Epithelial cell of proximal tubule (primary cell): ENCODE results near the gene JMJD1C. TPM values are rescaled to one million over a fixed set of nuclear protein-coding genes. Genes with fewer than 3 reads are reported as not detected.
"Not testable (repeated sequence)": the region's sequence is repeated elsewhere in the genome, so short reads cannot be mapped to it uniquely, and the experiment has no call there.

Source experiments
- DNase-seq: peaks from one replicate; pipeline ENCODE4 v3.0.0-alpha.2; 2011; ENCODE audit warnings: low read depth
- H3K4me3 ChIP-seq: 2 replicates; pipeline ENCODE4 v1.5.1; 2011; ENCODE audit warnings: low read depth, mild to moderate bottlenecking, low read length
- total RNA-seq: library from RNA; depleted of rRNA; stranded (reverse); fragments of >200 nt; gene quantifications from 2 replicates; pipeline ENCODE4 v1.2.3, GENCODE V29; 2015
- TF ChIP-seq, protein P1 (sequence below): conservative IDR thresholded peaks from 2 replicates; pipeline ENCODE4 v1.5.1; 2012; ENCODE audit warnings: low read depth, mild to moderate bottlenecking, low read length

The JMJD1C gene
- total RNA-seq, 1 donor from 2014 or later = 56.6 TPM

GRCh38 chr10:63346015-63346441 is 119.7 kb downstream of the JMJD1C start:
- no peak overlapping the region for H3K4me3 ChIP-seq
- TF ChIP-seq, protein P1, sequence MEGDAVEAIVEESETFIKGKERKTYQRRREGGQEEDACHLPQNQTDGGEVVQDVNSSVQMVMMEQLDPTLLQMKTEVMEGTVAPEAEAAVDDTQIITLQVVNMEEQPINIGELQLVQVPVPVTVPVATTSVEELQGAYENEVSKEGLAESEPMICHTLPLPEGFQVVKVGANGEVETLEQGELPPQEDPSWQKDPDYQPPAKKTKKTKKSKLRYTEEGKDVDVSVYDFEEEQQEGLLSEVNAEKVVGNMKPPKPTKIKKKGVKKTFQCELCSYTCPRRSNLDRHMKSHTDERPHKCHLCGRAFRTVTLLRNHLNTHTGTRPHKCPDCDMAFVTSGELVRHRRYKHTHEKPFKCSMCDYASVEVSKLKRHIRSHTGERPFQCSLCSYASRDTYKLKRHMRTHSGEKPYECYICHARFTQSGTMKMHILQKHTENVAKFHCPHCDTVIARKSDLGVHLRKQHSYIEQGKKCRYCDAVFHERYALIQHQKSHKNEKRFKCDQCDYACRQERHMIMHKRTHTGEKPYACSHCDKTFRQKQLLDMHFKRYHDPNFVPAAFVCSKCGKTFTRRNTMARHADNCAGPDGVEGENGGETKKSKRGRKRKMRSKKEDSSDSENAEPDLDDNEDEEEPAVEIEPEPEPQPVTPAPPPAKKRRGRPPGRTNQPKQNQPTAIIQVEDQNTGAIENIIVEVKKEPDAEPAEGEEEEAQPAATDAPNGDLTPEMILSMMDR = no peak
- DNase-seq = no peak

GRCh38 chr10:63344269-63344668 is 121.5 kb downstream of the JMJD1C start:
- TF ChIP-seq, protein P1 = no peak
- no peak for DNase-seq
- H3K4me3 ChIP-seq = no peak overlapping the region

DNA sequence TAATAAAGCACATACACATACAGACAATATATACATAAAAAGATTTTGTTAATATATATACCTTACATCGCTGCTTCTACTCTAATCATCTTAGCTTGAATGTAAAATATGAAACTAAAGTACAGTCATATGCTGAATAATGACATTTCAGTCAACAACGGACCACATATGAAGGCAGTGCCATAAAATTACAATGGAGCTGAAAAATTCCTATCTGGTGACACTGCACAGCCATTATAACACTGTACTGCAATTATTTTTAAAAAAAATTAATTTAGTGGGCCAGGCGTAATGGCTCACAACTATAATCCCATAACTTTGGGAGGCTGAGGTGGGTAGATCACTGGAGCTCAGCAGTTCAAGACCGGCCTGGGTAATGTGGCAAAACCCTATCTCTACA is 122.3 kb downstream of the JMJD1C start:
- no peak overlapping the region for H3K4me3 ChIP-seq
- no peak for DNase-seq
- TF ChIP-seq, protein P1 = no peak

DNA sequence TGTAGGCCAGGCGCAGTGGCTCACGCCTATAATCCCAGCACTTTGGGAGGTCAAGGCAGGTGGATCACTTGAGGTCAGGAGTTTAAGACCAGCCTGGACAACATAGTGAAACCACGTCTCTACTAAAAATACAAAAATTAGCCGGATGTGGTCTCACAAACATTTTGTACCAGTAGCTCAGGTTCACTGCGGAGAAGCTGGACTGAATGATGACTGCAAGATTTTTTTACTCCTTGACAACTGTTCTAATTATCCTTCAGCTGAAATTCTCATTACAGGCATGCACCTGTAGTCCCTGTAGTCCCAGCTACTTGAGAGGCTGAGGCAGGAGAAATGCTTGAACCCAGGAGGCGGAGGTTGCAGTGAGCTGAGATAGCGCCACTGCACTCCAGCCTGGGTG is 126.1 kb downstream of the JMJD1C start:
- not testable (repeated sequence) for DNase-seq, H3K4me3 ChIP-seq

- H3K4me3 ChIP-seq = no peak overlapping the region
- TF ChIP-seq, protein P1 = no peak
- no peak for DNase-seq
These were observed 128.1 kb downstream of the JMJD1C start for GRCh38 chr10:63337455-63338251.

DNA sequence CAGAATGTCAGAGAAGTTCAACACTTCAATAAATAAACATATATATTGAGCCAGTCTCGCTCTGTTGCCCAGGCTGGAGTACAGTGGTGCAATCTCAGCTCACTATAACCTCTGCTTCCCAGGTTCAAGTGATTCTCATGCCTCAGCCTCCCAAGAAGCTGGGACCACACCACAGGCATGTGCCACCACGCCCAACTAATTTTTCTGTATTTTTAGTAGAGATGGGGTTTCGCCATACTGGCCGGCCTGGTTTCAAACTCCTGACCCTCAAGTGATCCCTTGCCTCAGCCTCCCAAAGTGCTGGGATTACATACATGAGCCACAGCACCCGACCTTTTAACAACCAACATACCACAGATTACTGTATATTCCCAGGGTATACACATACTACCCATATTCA is 134.2 kb downstream of the JMJD1C start:
- no peak overlapping the region for H3K4me3 ChIP-seq
- TF ChIP-seq, protein P1 = no peak
- no peak for DNase-seq

- TF ChIP-seq, protein P1 = no peak
- no peak for DNase-seq
- H3K4me3 ChIP-seq = no peak overlapping the region
These were observed 141.3 kb downstream of the JMJD1C start for GRCh38 chr10:63324495-63324854.
